ENCODE data around the gene GAS7. TPM values are rescaled to one million over a fixed set of nuclear protein-coding genes. Genes with fewer than 3 reads are reported as not detected.

GAS7 gene
- total and polyA plus RNA-seq, 9 of the 15 experiments (the other 6 are each of a cell fraction or from before 2014, with no cell fraction given), result 0.11 to 0.33 TPM; not detected in 7

DNA sequence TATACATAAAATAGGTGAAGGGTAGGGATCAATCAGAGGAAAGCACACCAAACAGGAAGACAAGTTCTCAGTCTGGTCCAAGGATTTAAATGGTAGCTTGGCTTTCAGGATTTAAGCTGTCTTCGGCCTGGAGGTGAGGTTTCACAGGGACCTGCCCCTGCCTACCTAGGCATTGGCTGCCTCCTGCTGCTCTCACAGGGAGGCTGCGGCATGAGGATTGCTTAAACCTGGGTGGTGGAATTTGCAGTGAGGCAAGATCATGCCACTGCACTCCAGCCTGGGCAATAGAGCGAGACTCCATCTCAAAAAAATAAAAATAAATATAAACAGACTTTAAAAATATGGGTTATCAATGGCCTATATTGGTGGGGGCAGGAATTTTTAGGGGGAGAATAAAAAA is 114.5 kb downstream of the GAS7 start:
- Histone ChIP-seq H3K27ac (ENCODE audit: extremely low read depth, low read depth, low read length) (no peak overlapping the region), H3K36me3 (ENCODE audit: control insufficient read depth, insufficient read depth, low read length) (no peaks in the 10 kb centered on the region), H2AFZ (ENCODE audit: low read depth, low read length) (no peak overlapping the region), H3K9me3 (replicated peaks; ENCODE audit: control insufficient read depth, insufficient read depth, low read depth, low read length) (no peaks in the 10 kb centered on the region), H3K79me2 (ENCODE audit: control insufficient read depth, insufficient read depth, low read length) (no peaks in the 10 kb centered on the region), H3K9ac (ENCODE audit: insufficient read depth in 1 of 2, low read depth in 2 of 2, low read length in 2 of 2) (no peak overlapping the region), H3K4me3 (no peak overlapping the region), H3K9me1 (ENCODE audit: control insufficient read depth, insufficient read depth, low read length) (no peaks in the 10 kb centered on the region), H3K4me2 (ENCODE audit: insufficient read depth, low read length) (no peak overlapping the region), H3K27me3 (ENCODE audit: control insufficient read depth in 2 of 2, insufficient read depth in 2 of 2, low read length in 2 of 2) (no peaks in the 10 kb centered on the region), H4K20me1 (replicated peaks; ENCODE audit: control insufficient read depth, insufficient read depth, low read length) (no peaks in the 10 kb centered on the region), H3K4me1 (replicated peaks in 1 of 2; ENCODE audit: control insufficient read depth in 2 of 2, insufficient read depth in 2 of 2, low read length in 2 of 2) (no peaks in the 10 kb centered on the region)
- in situ Hi-C loops (cut with MboI), result no loop called here
- ATAC-seq (no peak), DNase-seq (ENCODE audit: extremely low read depth in 1 of 4, low spot score in 3 of 4) (no peak), FAIRE-seq (no peak)
- no TSS peak for BruUV-seq (replicated peaks)
- no peak for TF ChIP-seq POLR2A (conservative IDR thresholded peaks at IDR 0.05)
- TF ChIP-seq, protein P1, sequence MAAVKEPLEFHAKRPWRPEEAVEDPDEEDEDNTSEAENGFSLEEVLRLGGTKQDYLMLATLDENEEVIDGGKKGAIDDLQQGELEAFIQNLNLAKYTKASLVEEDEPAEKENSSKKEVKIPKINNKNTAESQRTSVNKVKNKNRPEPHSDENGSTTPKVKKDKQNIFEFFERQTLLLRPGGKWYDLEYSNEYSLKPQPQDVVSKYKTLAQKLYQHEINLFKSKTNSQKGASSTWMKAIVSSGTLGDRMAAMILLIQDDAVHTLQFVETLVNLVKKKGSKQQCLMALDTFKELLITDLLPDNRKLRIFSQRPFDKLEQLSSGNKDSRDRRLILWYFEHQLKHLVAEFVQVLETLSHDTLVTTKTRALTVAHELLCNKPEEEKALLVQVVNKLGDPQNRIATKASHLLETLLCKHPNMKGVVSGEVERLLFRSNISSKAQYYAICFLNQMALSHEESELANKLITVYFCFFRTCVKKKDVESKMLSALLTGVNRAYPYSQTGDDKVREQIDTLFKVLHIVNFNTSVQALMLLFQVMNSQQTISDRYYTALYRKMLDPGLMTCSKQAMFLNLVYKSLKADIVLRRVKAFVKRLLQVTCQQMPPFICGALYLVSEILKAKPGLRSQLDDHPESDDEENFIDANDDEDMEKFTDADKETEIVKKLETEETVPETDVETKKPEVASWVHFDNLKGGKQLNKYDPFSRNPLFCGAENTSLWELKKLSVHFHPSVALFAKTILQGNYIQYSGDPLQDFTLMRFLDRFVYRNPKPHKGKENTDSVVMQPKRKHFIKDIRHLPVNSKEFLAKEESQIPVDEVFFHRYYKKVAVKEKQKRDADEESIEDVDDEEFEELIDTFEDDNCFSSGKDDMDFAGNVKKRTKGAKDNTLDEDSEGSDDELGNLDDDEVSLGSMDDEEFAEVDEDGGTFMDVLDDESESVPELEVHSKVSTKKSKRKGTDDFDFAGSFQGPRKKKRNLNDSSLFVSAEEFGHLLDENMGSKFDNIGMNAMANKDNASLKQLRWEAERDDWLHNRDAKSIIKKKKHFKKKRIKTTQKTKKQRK (IDR thresholded peaks at IDR 0.05; ENCODE audit: borderline replicate concordance, low read depth, low read length), result no peak
- TF ChIP-seq GATA2 (CRISPR knock-in tag; IDR thresholded peaks at IDR 0.05), result no peak
- no peak for TF ChIP-seq ZNF224 (CRISPR knock-in tag; IDR thresholded peaks at IDR 0.05)
- WGBS (ENCODE audit: insufficient coverage, low coverage, missing lambda C conversion rate), result 6% methylated on average over 2 of the region's 3 CpGs
- ChIA-PET CTCF (ENCODE audit: low intra/inter-chr PET ratio) (no interaction called here), POLR2A (no interaction called here)
- intact Hi-C loops (cut with micrococcal nuclease), result no loop called here
